ENCODE data around the gene COL8A1.

DNA sequence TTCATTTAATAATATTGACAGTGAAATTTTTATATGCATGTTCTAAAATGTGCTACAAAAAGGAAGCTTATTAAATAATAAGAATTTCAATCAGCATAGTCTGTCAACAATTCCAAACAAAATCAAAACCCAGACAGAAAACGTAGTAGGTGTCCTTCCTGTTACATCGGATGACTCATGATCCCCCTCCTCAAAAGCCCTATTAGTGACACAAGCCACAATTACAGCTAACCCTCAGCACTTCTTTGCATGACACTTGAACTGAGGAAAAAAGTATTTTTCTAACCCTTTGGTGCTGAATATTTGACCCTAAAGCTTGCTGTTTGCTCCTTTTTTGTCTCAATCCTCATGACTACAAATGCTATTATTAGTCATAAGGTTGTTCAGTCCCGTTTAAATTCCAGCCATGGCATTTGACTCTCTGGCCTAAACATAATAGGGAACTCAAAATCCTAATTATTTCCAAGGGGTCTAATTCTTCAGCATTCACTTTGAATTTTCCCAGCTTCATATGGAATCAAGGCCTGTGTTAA lies 78.1 kb downstream of the COL8A1 start:
- TF ChIP-seq TAF1 (IDR thresholded peaks at IDR 0.05; ENCODE audit: low read depth) (no peak), RAD21 (IDR thresholded peaks at IDR 0.05; ENCODE audit: low read depth) (no peak), CEBPB (IDR thresholded peaks at IDR 0.05) (no peak), FOXM1 (IDR thresholded peaks at IDR 0.05; ENCODE audit: borderline replicate concordance, low read depth) (no peak), EP300 (IDR thresholded peaks at IDR 0.05; ENCODE audit: borderline replicate concordance) (no peak), NFIC (IDR thresholded peaks at IDR 0.05) (no peak)
- TF ChIP-seq, protein P1, sequence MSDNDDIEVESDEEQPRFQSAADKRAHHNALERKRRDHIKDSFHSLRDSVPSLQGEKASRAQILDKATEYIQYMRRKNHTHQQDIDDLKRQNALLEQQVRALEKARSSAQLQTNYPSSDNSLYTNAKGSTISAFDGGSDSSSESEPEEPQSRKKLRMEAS (IDR thresholded peaks at IDR 0.05): no peak
- TF ChIP-seq, protein P2, sequence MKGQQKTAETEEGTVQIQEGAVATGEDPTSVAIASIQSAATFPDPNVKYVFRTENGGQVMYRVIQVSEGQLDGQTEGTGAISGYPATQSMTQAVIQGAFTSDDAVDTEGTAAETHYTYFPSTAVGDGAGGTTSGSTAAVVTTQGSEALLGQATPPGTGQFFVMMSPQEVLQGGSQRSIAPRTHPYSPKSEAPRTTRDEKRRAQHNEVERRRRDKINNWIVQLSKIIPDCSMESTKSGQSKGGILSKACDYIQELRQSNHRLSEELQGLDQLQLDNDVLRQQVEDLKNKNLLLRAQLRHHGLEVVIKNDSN (IDR thresholded peaks at IDR 0.05): no peak
